Activated T-cell treated with anti-CD3 and anti-CD28 coated beads, Interleukin-2, amount 50 U/mL, for 48 hours (primary cell): Measurements from ENCODE around the gene PLAC9.

ENCODE experiments used
- DNase-seq, 2 experiments: peaks; one replicate each; pipeline ENCODE4 v3.0.0-alpha.2; 2020

Gene PLAC9

GRCh38 chr10:80186364-80187012 is 54.0 kb downstream of the PLAC9 start:
- peak in 1 of 2 experiments; percentile 62 for DNase-seq

- DNase-seq: no peak
Observed at GRCh38 chr10:80187060-80187459, 54.5 kb downstream of the PLAC9 start.

GRCh38 chr10:80187465-80188409 is 55.2 kb downstream of the PLAC9 start:
- DNase-seq: peak; percentile 77 to 80

- no peak for DNase-seq
Observed at GRCh38 chr10:80188713-80189112, 56.2 kb downstream of the PLAC9 start.

GRCh38 chr10:80191589-80192270 is 59.2 kb downstream of the PLAC9 start:
- no peak for DNase-seq

DNA sequence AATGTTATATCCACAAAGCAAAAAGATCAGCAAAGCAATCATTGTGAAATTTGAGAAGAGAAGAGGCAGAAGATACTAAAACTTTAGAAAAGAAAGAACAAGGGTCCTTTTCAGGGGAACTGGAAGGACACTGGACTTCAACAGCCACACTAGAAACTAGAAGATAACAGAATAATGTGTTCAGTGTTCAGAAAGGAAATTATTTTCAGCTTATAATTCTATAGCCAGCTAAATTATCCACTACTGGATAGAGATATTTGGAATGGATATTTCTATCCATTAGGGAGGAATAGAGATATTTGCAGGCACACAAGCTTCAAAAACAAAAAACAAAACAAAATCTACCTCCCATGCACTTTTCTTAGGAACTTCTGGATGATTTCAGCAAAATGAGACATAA is 60.0 kb downstream of the PLAC9 start:
- no peak for DNase-seq

DNA sequence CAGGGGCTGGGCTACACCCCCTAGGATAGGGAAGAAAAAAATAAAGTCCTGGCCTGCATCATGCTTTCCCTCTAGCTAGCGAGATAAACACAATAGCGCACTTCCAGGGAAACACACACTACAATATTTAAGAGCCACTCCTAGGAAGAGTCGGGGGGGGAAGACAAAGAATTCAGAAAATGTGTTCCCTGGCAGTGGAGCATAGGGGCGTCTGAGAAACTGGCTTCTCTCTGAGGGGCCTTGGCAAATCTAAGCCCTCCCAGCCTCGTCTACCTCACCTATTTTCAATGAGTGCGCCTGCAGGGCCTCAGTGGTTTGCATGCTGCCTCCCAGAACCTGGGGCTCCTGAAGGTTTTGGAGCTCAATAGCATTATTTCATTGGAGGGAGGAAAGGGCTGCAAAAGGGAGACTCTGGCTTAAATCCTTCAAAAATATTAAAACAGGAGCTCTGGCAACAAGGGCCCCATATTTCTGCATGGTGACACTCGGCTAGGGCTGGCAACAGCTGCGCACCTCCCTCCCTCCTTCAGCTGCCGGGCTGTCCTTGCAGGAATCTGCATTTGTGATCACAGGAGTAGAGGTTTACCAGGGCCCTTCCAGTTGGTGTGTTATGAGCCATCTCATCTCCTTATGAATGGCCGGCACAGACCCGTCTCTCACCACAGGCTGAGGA is 62.0 kb downstream of the PLAC9 start:
- DNase-seq: no peak
